ENCODE results near the gene CSRP2.

GRCh38 chr12:76874491-76875190, 4.2 kb downstream of the CSRP2 start:
- TF ChIP-seq HNF4A (conservative IDR thresholded peaks at IDR 0.05) (no peak), GABPA (IDR thresholded peaks at IDR 0.05 in 1 of 2, conservative IDR thresholded peaks at IDR 0.05 in 1 of 2) (no peak), CTCF (IDR thresholded peaks at IDR 0.05; ENCODE audit: low read depth, low read length, missing input control) (no peak), MAX (IDR thresholded peaks at IDR 0.05) (no peak), REST (IDR thresholded peaks at IDR 0.05) (no peak), EGR1 (IDR thresholded peaks at IDR 0.05; ENCODE audit: low read depth in 2 of 2) (no peak), RAD21 (IDR thresholded peaks at IDR 0.05) (no peak), TAF1 (conservative IDR thresholded peaks at IDR 0.05) (no peak), SP1 (IDR thresholded peaks at IDR 0.05) (no peak), ZBTB33 (IDR thresholded peaks at IDR 0.05) (no peak)

Measured in liver (tissue), 3 donors.